H9 (cell line): ENCODE data around the gene TRIM38. TPM values are rescaled to one million over a fixed set of nuclear protein-coding genes. Genes with fewer than 3 reads are reported as not detected.

Source experiments
- DNase-seq: peaks from one replicate; pipeline ENCODE4 v3.0.0-alpha.2; 2017
- H2AFZ ChIP-seq: one replicate; pipeline ENCODE4 v1.6.1; 2013; ENCODE audit warnings: mild to moderate bottlenecking, low read length, control low read depth, moderate library complexity
- H2AK5ac ChIP-seq: 2 replicates; pipeline ENCODE4 v1.6.1; 2013; ENCODE audit warnings: low read length, control low read depth, mixed read lengths; ENCODE audit not compliant: insufficient read length
- H2BK120ac ChIP-seq: one replicate; pipeline ENCODE4 v1.6.1; 2013; ENCODE audit warnings: low read depth, mild to moderate bottlenecking, low read length, control low read depth, inconsistent platforms; ENCODE audit not compliant: poor library complexity, severe bottlenecking
- H2BK12ac ChIP-seq: 2 replicates; pipeline ENCODE4 v1.6.1; 2013; ENCODE audit warnings: low read length, control low read depth, mixed read lengths, low read depth; ENCODE audit not compliant: insufficient read length
- H2BK15ac ChIP-seq: 2 replicates; pipeline ENCODE4 v1.6.1; 2013; ENCODE audit warnings: low read depth, low read length, control low read depth
- H2BK20ac ChIP-seq: one replicate; pipeline ENCODE4 v1.6.1; 2013; ENCODE audit warnings: low read depth, mild to moderate bottlenecking, low read length, control low read depth, inconsistent platforms; ENCODE audit not compliant: poor library complexity, severe bottlenecking
- H2BK5ac ChIP-seq: 2 replicates; pipeline ENCODE4 v1.6.1; 2013; ENCODE audit warnings: low read length, control low read depth, mixed read lengths; ENCODE audit not compliant: insufficient read length
- H3K14ac ChIP-seq: 2 replicates; pipeline ENCODE4 v1.6.1; 2013; ENCODE audit warnings: low read length, control low read depth; ENCODE audit not compliant: insufficient read depth
- H3K18ac ChIP-seq: 2 replicates; pipeline ENCODE4 v1.6.1; 2013; ENCODE audit warnings: low read depth, mild to moderate bottlenecking, mixed read lengths, low read length, control low read depth; ENCODE audit not compliant: insufficient read length
- H3K23ac ChIP-seq: 2 replicates; pipeline ENCODE4 v1.6.1; 2013; ENCODE audit warnings: low read length, control low read depth, mixed read lengths, low read depth; ENCODE audit not compliant: insufficient read length
- H3K23me2 ChIP-seq: 2 replicates; pipeline ENCODE4 v1.6.1; 2013; ENCODE audit warnings: low read depth, mild to moderate bottlenecking, mixed read lengths, low read length, control low read depth; ENCODE audit not compliant: insufficient read length, poor library complexity, severe bottlenecking
- H3K27ac ChIP-seq: 2 replicates; pipeline ENCODE4 v1.5.1; 2013; ENCODE audit warnings: low read length, control low read depth, mixed read lengths, low read depth; ENCODE audit not compliant: insufficient read length
- H3K27me3 ChIP-seq: 2 replicates; pipeline ENCODE4 v1.6.1; 2013; ENCODE audit warnings: low read length, control low read depth, inconsistent platforms; ENCODE audit not compliant: insufficient read depth
- H3K4ac ChIP-seq: 2 replicates; pipeline ENCODE4 v1.6.1; 2013; ENCODE audit warnings: low read depth, mild to moderate bottlenecking, control low read depth, inconsistent platforms, low read length, moderate library complexity
- H3K4me1 ChIP-seq: 2 replicates; pipeline ENCODE4 v1.6.1; 2013; ENCODE audit warnings: low read length, control low read depth, inconsistent platforms; ENCODE audit not compliant: insufficient read depth
- H3K4me2 ChIP-seq: 2 replicates; pipeline ENCODE4 v1.6.1; 2013; ENCODE audit warnings: low read length, control low read depth, mixed read lengths; ENCODE audit not compliant: insufficient read length, insufficient read depth
- H3K56ac ChIP-seq: 2 replicates; pipeline ENCODE4 v1.6.1; 2013; ENCODE audit warnings: low read depth, mild to moderate bottlenecking, mixed read lengths, low read length, control low read depth; ENCODE audit not compliant: insufficient read length
- H3K79me1 ChIP-seq: 2 replicates; pipeline ENCODE4 v1.6.1; 2013; ENCODE audit warnings: low read depth, mild to moderate bottlenecking, moderate library complexity, low read length, control low read depth, inconsistent platforms; ENCODE audit not compliant: insufficient read depth, poor library complexity, severe bottlenecking
- H3K79me2 ChIP-seq: 2 replicates; pipeline ENCODE4 v1.6.1; 2013; ENCODE audit warnings: low read length, control low read depth, inconsistent platforms; ENCODE audit not compliant: insufficient read depth
- H3K9ac ChIP-seq: 2 replicates; pipeline ENCODE4 v1.6.1; 2013; ENCODE audit warnings: low read length, control low read depth, mixed read lengths; ENCODE audit not compliant: insufficient read length; ENCODE audit errors: extremely low read depth
- H3K9me3 ChIP-seq: one replicate; pipeline ENCODE4 v1.6.1; 2013; ENCODE audit warnings: low read depth, low read length, inconsistent platforms; ENCODE audit not compliant: control insufficient read depth
- H3T11ph ChIP-seq: one replicate; pipeline ENCODE4 v1.6.1; 2013; ENCODE audit warnings: mild to moderate bottlenecking, low read length, control low read depth, inconsistent platforms
- H4K20me1 ChIP-seq: one replicate; pipeline ENCODE4 v1.6.1; 2013; ENCODE audit not compliant: control insufficient read depth, insufficient read length, insufficient read depth
- H4K5ac ChIP-seq: 2 replicates; pipeline ENCODE4 v1.6.1; 2013; ENCODE audit warnings: low read depth, mild to moderate bottlenecking, mixed read lengths, low read length, control low read depth; ENCODE audit not compliant: insufficient read length
- H4K8ac ChIP-seq: replicated peaks from 2 replicates; pipeline ENCODE4 v1.6.1; 2013; ENCODE audit warnings: low read length, control low read depth, mixed read lengths, low read depth; ENCODE audit not compliant: insufficient read length
- H4K91ac ChIP-seq: 2 replicates; pipeline ENCODE4 v1.6.1; 2013; ENCODE audit warnings: low read depth, mild to moderate bottlenecking, moderate library complexity, mixed read lengths, low read length, control low read depth; ENCODE audit not compliant: insufficient read length
- H3K27ac Mint-ChIP-seq, 3 experiments: 2 replicates in 2 of 3; 3 replicates in 1 of 3; pipeline ENCODE4 v1.8.0; 2020 to 2021; ENCODE audit warnings: mixed read lengths in 3 of 3, mild to moderate bottlenecking in 1 of 3, moderate library complexity in 1 of 3
- H3K27me3 Mint-ChIP-seq: 2 replicates; pipeline ENCODE4 v1.8.0; 2021; ENCODE audit warnings: low read depth, mild to moderate bottlenecking, moderate library complexity, mixed read lengths
- H3K36me3 Mint-ChIP-seq, 3 experiments: 2 replicates in 2 of 3; 3 replicates in 1 of 3; pipeline ENCODE4 v1.8.0; 2020 to 2021; ENCODE audit warnings: low read depth in 3 of 3, mixed read lengths in 3 of 3; ENCODE audit not compliant: insufficient read depth in 1 of 3
- H3K4me1 Mint-ChIP-seq, 2 experiments: 2 replicates each; pipeline ENCODE4 v1.8.0; 2020; ENCODE audit warnings: mixed read lengths in 2 of 2
- H3K4me3 Mint-ChIP-seq, 2 experiments: 2 replicates in 1 of 2; 3 replicates in 1 of 2; pipeline ENCODE4 v1.8.0; 2020 to 2021; ENCODE audit warnings: mild to moderate bottlenecking in 2 of 2, mixed read lengths in 2 of 2, moderate library complexity in 1 of 2
- H3K9me3 Mint-ChIP-seq, 2 experiments: 2 replicates in 1 of 2; 3 replicates in 1 of 2; pipeline ENCODE4 v1.8.0; 2020; ENCODE audit warnings: mild to moderate bottlenecking in 2 of 2, mixed read lengths in 2 of 2, moderate library complexity in 1 of 2
- CTCF ChIP-seq: fragments of 200-600 bp; sonication (generic); conservative IDR thresholded peaks from 3 replicates; pipeline ENCODE4 v1.8.0; 2021; ENCODE audit warnings: antibody characterized with exemption, mild to moderate bottlenecking
- WGBS: extraction: QIAGEN DNeasy Blood & Tissue Kit; methylation state at CpG from one replicate; pipeline ENCODE4 v1.1.7; 2013; ENCODE audit warnings: missing lambda C conversion rate, low lambda C conversion rate, mixed read lengths; ENCODE audit not compliant: insufficient read length; ENCODE audit errors: extremely low coverage; 5-methylcytosine and 5-hydroxymethylcytosine counted together
- total RNA-seq: library from RNA; stranded (reverse); gene quantifications from 2 replicates; pipeline ENCODE4 v1.2.1, GENCODE V29; 2021

TRIM38 gene
- total RNA-seq, 1 experiment from 2014 or later, result 0.61 TPM

- Histone ChIP-seq H3K14ac (no peak overlapping the region), H2AFZ (no peak overlapping the region), H2BK120ac (no peak overlapping the region), H4K91ac (no peak overlapping the region), H3K56ac (no peak overlapping the region), H3K23ac (no peak overlapping the region), H3T11ph (no peak overlapping the region), H3K27me3 (no peaks in the 10 kb centered on the region), H2BK20ac (no peak overlapping the region), H3K9ac (no peak overlapping the region), H3K27ac (no peak overlapping the region), H4K5ac (no peak overlapping the region), H3K4me2 (no peak overlapping the region), H3K4me1 (no peaks in the 10 kb centered on the region), H4K20me1 (no peaks in the 10 kb centered on the region), H4K8ac (no peak overlapping the region), H3K9me3 (no peaks in the 10 kb centered on the region), H2BK12ac (no peak overlapping the region), H3K4ac (no peak overlapping the region), H3K79me1 (no peaks in the 10 kb centered on the region), H3K79me2 (no peaks in the 10 kb centered on the region), H3K23me2 (no peaks in the 10 kb centered on the region), H2BK5ac (no peak overlapping the region), H3K18ac (no peak overlapping the region), H2AK5ac (no peak overlapping the region), H2BK15ac (no peak overlapping the region)
- WGBS, result no CpG with 5 or more reads among the region's 2 CpGs
- no peak for DNase-seq
- no peak for TF ChIP-seq CTCF
- Mint-ChIP-seq H3K27ac (no peak overlapping the region), H3K27me3 (no peaks in the 10 kb centered on the region; the same call in none of the 2 replicates), H3K36me3 (no peaks in the 10 kb centered on the region; a peak in 1 of 7 replicates), H3K4me1 (peaks cover 6 to 9% of the 10 kb centered on the region in 2 experiments), H3K9me3 (peaks cover 0 to 6% of the 10 kb centered on the region in 2 experiments; a peak in 3 of 5 replicates), H3K4me3 (no peak overlapping the region)
Measured at GRCh38 chr6:25952535-25952934, 10.1 kb upstream of the TRIM38 start.
